ENCODE data around the gene TMEM140.

TMEM140 gene

GRCh38 chr7:135192914-135193536, 45.2 kb downstream of the TMEM140 start:
- in situ Hi-C loops (cut with MboI; ENCODE audit: low sequenced_read_pairs): no loop called here

GRCh38 chr7:135193615-135194081, 45.8 kb downstream of the TMEM140 start:
- in situ Hi-C loops (cut with MboI; ENCODE audit: low sequenced_read_pairs): no loop called here

- in situ Hi-C loops (cut with MboI; ENCODE audit: low sequenced_read_pairs): no loop called here
Observed at GRCh38 chr7:135194494-135195095, 46.7 kb downstream of the TMEM140 start.

- in situ Hi-C loops (cut with MboI; ENCODE audit: low sequenced_read_pairs): no loop called here
Observed at GRCh38 chr7:135195156-135195555, 47.3 kb downstream of the TMEM140 start.

GRCh38 chr7:135195968-135196629, 48.2 kb downstream of the TMEM140 start:
- in situ Hi-C loops (cut with MboI; ENCODE audit: low sequenced_read_pairs): no loop called here

GRCh38 chr7:135197343-135197742, 49.5 kb downstream of the TMEM140 start:
- in situ Hi-C loops (cut with MboI; ENCODE audit: low sequenced_read_pairs): no loop called here

- in situ Hi-C loops (cut with MboI; ENCODE audit: low sequenced_read_pairs): no loop called here
Observed at GRCh38 chr7:135197906-135198655, 50.2 kb downstream of the TMEM140 start.

- in situ Hi-C loops (cut with MboI; ENCODE audit: low sequenced_read_pairs): no loop called here
Observed at GRCh38 chr7:135199439-135199838, 51.6 kb downstream of the TMEM140 start.

GRCh38 chr7:135200821-135201331, 53.0 kb downstream of the TMEM140 start:
- in situ Hi-C loops (cut with MboI; ENCODE audit: low sequenced_read_pairs): no loop called here

- in situ Hi-C loops (cut with MboI; ENCODE audit: low sequenced_read_pairs): no loop called here
Observed at GRCh38 chr7:135201350-135201749, 53.5 kb downstream of the TMEM140 start.

- in situ Hi-C loops (cut with MboI; ENCODE audit: low sequenced_read_pairs): no loop called here
Observed at GRCh38 chr7:135204341-135204749, 56.5 kb downstream of the TMEM140 start.

GRCh38 chr7:135204876-135205275, 57.0 kb downstream of the TMEM140 start:
- in situ Hi-C loops (cut with MboI; ENCODE audit: low sequenced_read_pairs): no loop called here

GRCh38 chr7:135205850-135206249, 58.0 kb downstream of the TMEM140 start:
- in situ Hi-C loops (cut with MboI; ENCODE audit: low sequenced_read_pairs): no loop called here

GRCh38 chr7:135206941-135207391, 59.1 kb downstream of the TMEM140 start:
- in situ Hi-C loops (cut with MboI; ENCODE audit: low sequenced_read_pairs): no loop called here

GRCh38 chr7:135207406-135208101, 59.7 kb downstream of the TMEM140 start:
- in situ Hi-C loops (cut with MboI; ENCODE audit: low sequenced_read_pairs): no loop called here

GRCh38 chr7:135208102-135208793, 60.4 kb downstream of the TMEM140 start:
- in situ Hi-C loops (cut with MboI; ENCODE audit: low sequenced_read_pairs): no loop called here

GRCh38 chr7:135209225-135209834, 61.5 kb downstream of the TMEM140 start:
- in situ Hi-C loops (cut with MboI; ENCODE audit: low sequenced_read_pairs): no loop called here

GRCh38 chr7:135210888-135211178, 63.0 kb downstream of the TMEM140 start:
- in situ Hi-C loops (cut with MboI; ENCODE audit: low sequenced_read_pairs): no loop called here

GRCh38 chr7:135211179-135211945, 63.5 kb downstream of the TMEM140 start, which contains the start of gene WDR91:
TSS of gene WDR91 (minus strand) at chr7:135211526. CDS start at chr7:135211502, 24 bp downstream.
- in situ Hi-C loops (cut with MboI; ENCODE audit: low sequenced_read_pairs): no loop called here
